GM12891 (cell line): ENCODE results near the gene DPYSL3.

ENCODE experiments used
- DNase-seq: peaks from one replicate; pipeline ENCODE4 v3.0.0; 2011; ENCODE audit warnings: low spot score; ENCODE audit not compliant: insufficient read length
- FAIRE-seq: peaks from 2 replicates; lab custom pipeline; 2011; peaks lifted over from hg19 to GRCh38; lab: Jason Lieb, UNC
- PAX5 ChIP-seq: IDR thresholded peaks from 2 replicates; pipeline ENCODE4 v1.6.1; 2011; ENCODE audit warnings: low read length, moderate library complexity, mild to moderate bottlenecking; ENCODE audit not compliant: insufficient read depth, severe bottlenecking
- POLR2A ChIP-seq: IDR thresholded peaks from 2 replicates; pipeline ENCODE4 v1.6.1; 2011; ENCODE audit warnings: low read depth, low read length, control low read depth
- POLR2AphosphoS5 ChIP-seq: IDR thresholded peaks from 2 replicates; pipeline ENCODE4 v1.6.1; 2011; ENCODE audit warnings: low read depth, low read length, control low read depth
- POU2F2 ChIP-seq: IDR thresholded peaks from 2 replicates; pipeline ENCODE4 v1.6.1; 2011; ENCODE audit warnings: low read depth, mild to moderate bottlenecking, control low read depth, low read length, moderate library complexity
- SPI1 ChIP-seq: IDR thresholded peaks from 2 replicates; pipeline ENCODE4 v1.6.1; 2011; ENCODE audit warnings: low read depth, low read length, control low read depth
- TAF1 ChIP-seq: IDR thresholded peaks from 2 replicates; pipeline ENCODE4 v1.6.1; 2011; ENCODE audit warnings: low read depth, low read length, control low read depth

DPYSL3 gene

DNA sequence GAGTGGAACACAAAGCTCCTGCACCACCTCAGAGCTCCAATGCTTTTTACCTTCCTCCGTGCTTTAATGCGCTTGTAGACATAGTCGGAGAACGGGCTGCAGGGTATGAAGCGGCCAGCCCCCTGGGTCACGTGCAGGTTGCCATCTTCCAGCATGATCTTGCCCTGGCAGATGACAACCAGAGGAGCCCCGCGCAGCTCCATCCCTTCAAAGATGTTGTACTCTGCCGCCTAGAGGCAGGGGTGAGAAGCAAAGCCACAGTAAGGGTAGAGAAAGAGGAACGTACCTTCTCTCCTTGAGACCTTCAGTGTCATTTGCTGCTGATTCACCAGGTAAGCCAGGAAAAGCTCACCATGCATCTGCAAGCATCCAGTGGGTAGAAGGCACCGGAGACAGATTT, 112.3 kb downstream of the DPYSL3 start:
- TF ChIP-seq PAX5 (no peak), POU2F2 (no peak), POLR2AphosphoS5 (no peak), TAF1 (no peak), POLR2A (no peak), SPI1 (no peak)
- DNase-seq: no peak
- no peak for FAIRE-seq

- DNase-seq (no peak), FAIRE-seq (no peak)
- no peak for TF ChIP-seq SPI1
- no peak for TF ChIP-seq POLR2AphosphoS5
- TF ChIP-seq POLR2A: no peak
- TF ChIP-seq TAF1: no peak
- TF ChIP-seq POU2F2: no peak
- TF ChIP-seq PAX5: no peak
Measured at GRCh38 chr5:147396070-147396823, 113.6 kb downstream of the DPYSL3 start.

- DNase-seq: no peak
- no peak for FAIRE-seq
- TF ChIP-seq TAF1 (no peak), PAX5 (no peak), POU2F2 (no peak), POLR2AphosphoS5 (no peak), POLR2A (no peak), SPI1 (no peak)
Measured at GRCh38 chr5:147393874-147394672, 115.8 kb downstream of the DPYSL3 start.

DNA sequence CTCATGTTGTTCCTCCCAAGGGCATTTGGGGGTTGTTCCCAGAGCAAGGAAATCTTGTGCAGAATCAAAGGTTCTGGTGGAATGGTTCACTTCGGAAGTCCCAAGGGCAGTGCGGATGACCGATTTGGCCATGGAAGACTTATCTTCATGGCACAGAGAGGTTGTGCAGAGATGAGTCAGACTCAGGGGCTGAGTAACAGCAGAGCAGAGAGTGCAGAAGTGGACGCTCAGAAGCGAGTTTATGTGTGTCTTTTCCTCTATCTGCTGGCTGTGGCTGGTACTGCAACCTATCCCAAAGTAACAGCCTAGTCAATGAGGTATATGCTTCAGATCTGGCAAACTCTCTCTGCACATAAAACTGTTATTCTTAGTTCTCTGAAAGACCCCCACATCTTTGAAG, 118.1 kb downstream of the DPYSL3 start:
- no peak for TF ChIP-seq SPI1
- FAIRE-seq (no peak), DNase-seq (no peak)

- no peak for TF ChIP-seq POU2F2
- no peak for TF ChIP-seq POLR2A
- TF ChIP-seq TAF1: no peak
- TF ChIP-seq PAX5: no peak
- no peak for TF ChIP-seq SPI1
- no peak for TF ChIP-seq POLR2AphosphoS5
- FAIRE-seq (no peak), DNase-seq (no peak)
Measured at GRCh38 chr5:147390654-147391225, 119.1 kb downstream of the DPYSL3 start.

DNA sequence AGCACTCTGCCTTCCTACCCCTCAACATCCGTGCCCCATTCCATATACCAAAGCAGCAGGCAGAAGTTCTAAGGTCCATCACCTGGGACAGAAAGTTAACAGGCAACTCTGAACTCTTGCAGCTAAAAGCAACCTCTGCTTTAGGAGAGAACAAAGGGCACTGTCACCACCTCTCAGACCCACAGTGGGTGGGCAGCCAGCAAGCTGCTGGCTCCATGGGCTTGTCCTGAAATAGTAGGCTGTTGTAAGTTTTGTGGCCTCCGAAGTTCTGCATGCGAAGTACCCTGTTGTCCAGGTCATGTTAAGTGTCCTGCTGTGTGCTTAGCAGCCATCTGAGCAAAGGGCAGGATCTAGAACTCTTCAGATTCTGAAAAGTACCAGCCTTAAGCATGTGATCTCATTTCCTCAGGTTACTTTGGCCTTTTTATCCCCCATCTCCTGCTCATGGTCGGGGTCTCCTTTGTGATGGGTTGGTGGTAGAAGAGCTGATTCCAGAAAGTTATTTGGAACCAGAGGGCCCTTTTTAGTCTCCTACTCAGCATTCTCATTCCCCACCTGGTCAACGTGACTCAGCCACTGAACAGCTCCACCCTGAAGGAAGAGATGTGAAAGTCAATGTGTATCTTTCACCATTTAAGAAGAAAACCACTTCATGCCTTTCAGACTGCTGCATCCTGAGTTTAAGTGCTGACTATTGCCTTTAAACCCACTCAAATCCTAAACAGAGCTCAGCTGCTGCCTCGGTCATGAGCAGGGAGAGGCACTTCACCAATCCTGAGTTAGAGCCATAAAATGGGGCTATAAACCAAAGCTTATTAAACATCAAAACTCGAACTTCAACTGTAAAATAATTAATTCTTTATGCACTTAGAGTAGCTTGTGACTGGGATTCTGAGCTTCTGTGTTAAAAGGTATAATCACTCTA, 121.4 kb downstream of the DPYSL3 start:
- TF ChIP-seq POLR2A (no peak), TAF1 (no peak), POLR2AphosphoS5 (no peak), POU2F2 (no peak), PAX5 (no peak), SPI1 (no peak)
- no peak for FAIRE-seq
- no peak for DNase-seq

GRCh38 chr5:147387109-147387508, 122.8 kb downstream of the DPYSL3 start:
- FAIRE-seq (no peak), DNase-seq (no peak)
- no peak for TF ChIP-seq SPI1
- TF ChIP-seq PAX5: no peak
- TF ChIP-seq POU2F2: no peak
- no peak for TF ChIP-seq POLR2AphosphoS5
- no peak for TF ChIP-seq POLR2A
- TF ChIP-seq TAF1: no peak

DNA sequence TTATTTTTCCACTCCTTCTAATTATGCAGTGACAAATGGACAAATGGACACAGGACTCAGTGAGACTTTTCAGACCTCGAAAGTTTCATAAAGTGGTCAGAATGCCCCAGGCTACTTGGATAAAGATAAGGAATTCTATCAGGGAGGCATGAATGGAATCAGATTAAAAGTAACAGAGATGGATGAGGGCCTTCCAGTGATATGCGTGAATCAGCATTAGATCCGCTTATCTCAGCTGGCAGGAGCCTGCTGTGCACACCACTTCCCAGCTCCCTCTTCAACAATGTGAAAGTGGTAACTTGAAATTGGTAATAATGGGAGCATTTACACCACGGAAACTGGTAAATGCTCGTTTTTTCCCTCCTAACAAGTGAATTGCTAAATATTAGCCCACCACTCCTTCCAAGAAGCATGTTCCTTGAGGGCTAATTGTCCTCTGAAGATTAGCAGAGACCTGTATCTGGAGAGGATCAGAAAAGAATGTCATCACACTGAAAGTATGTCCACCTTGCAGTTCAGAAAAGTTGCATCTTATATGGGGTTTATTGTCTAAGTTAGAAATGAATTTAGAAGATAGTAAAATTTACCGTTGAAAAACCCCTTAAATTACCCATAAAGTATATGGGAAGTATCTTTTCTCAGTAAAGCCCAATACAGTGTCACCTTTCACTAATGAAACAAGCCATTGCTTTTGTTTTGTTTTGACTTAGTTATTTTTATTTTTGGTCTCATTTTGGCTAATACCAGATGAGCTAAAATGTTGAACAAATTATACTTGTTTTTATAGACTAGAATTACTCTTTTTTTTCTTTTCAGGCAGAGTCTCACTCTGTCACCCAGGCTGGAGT, 125.3 kb downstream of the DPYSL3 start:
- FAIRE-seq: no peak
- TF ChIP-seq POU2F2: no peak
- no peak for TF ChIP-seq POLR2A
- TF ChIP-seq PAX5: no peak
- no peak for TF ChIP-seq POLR2AphosphoS5
- no peak for TF ChIP-seq SPI1
- no peak for TF ChIP-seq TAF1
- DNase-seq: no peak

DNA sequence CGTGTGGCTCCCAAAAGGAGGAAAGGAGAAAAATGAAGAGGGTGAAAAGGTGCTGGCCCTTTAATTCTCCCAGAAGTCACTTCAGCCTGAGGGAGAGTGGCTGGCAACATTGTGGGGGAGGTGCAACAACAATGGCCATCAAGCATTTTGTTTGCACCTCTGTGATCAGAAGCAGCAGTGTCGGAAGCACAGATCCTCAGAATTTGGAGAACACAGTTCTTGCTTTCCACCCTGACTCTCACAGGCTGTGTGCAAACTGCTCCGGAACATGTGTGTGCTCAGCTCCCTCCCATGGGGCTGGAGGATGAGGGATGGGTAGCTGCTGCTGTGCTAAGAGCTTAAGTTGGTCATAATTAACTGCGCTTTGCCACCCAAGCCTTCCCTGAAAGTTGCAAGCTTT, 127.1 kb downstream of the DPYSL3 start:
- TF ChIP-seq SPI1: no peak
- TF ChIP-seq TAF1: no peak
- no peak for TF ChIP-seq POLR2A
- no peak for TF ChIP-seq POLR2AphosphoS5
- TF ChIP-seq PAX5: no peak
- no peak for TF ChIP-seq POU2F2
- DNase-seq (no peak), FAIRE-seq (no peak)
